ENCODE measurements around the gene SARS2. TPM values are rescaled to one million over a fixed set of nuclear protein-coding genes. Genes with fewer than 3 reads are reported as not detected.

SARS2 gene, protein sequence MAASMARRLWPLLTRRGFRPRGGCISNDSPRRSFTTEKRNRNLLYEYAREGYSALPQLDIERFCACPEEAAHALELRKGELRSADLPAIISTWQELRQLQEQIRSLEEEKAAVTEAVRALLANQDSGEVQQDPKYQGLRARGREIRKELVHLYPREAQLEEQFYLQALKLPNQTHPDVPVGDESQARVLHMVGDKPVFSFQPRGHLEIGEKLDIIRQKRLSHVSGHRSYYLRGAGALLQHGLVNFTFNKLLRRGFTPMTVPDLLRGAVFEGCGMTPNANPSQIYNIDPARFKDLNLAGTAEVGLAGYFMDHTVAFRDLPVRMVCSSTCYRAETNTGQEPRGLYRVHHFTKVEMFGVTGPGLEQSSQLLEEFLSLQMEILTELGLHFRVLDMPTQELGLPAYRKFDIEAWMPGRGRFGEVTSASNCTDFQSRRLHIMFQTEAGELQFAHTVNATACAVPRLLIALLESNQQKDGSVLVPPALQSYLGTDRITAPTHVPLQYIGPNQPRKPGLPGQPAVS
- 10.6 and 11.2 TPM in 2 replicates for total RNA-seq

DNA sequence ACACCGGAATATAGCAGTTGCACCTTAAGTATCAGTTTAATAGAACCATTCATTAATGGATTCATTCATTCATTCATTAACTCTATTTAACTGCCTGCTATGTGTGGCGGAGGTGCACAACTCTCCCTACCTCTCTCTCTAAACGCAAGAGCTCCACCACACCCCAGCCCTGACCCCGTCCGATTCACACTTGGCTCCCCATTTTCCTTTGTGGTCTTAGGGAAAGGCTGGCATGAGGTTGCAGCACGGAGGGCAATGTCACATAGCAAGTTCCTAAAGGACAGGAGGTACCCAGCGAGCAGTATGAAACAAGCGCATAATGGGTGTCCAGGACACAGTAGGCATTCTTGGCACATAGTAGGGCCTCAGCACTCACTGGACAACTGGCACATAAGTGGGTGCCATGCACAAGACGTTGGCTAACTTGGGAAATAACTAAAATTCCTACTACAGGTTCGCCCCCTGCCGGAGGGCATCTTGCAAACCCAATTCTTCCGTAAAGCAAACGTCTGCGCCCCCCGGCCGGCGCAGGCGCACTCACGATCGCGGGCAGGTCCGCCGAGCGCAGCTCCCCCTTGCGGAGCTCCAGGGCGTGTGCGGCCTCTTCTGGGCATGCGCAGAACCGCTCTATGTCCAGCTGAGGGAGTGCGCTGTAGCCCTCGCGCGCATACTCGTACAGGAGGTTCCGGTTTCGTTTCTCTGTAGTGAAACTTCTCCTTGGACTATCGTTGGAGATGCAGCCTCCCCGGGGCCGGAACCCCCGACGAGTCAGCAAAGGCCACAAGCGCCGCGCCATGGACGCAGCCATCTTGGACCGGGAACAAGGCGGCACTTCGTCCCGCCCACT, at the start of gene SARS2:
Gene SARS2 (minus strand): TSS at position 835 of the 847 bp plus-strand sequence. CDS start 27 bp downstream, at position 808.

DNA sequence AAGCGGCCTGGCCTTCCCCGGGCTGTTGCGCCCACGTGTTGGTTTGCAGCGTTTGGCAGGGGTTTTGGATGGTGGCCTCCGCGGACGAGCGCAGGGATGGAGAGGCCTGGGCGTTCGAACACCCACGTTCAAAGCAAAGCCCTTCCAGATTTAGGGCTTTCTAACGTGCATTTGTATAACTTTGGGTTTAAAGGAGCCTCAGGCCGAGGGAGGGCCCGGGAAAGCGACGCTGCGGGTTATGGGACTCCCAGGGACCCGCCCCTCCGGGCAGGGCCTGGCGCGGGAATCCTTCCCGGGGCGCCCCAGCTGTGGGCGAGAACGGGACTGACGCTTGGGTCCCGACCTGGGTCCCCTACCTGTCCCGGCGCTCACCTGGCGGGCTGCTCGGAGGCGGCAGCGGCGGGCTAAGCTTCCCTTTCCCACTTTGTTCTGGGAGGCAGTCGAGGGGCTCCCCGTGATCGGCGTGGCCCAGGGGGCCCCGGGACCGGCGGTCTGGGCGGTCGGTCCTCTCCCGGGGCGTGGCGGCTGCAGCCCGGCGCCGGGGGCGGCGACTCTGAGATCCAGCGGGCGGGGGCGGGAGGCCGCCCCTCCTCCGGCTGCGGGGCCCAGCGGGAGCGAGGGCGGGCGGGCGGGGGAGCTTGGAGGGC, 44.8 kb upstream of the SARS2 start, which contains the start of gene FBXO17:
Gene FBXO17 (minus strand): TSS at position 529 of the 647 bp plus-strand sequence. CDS start 25,423 bp downstream, outside the sequence.

DNA sequence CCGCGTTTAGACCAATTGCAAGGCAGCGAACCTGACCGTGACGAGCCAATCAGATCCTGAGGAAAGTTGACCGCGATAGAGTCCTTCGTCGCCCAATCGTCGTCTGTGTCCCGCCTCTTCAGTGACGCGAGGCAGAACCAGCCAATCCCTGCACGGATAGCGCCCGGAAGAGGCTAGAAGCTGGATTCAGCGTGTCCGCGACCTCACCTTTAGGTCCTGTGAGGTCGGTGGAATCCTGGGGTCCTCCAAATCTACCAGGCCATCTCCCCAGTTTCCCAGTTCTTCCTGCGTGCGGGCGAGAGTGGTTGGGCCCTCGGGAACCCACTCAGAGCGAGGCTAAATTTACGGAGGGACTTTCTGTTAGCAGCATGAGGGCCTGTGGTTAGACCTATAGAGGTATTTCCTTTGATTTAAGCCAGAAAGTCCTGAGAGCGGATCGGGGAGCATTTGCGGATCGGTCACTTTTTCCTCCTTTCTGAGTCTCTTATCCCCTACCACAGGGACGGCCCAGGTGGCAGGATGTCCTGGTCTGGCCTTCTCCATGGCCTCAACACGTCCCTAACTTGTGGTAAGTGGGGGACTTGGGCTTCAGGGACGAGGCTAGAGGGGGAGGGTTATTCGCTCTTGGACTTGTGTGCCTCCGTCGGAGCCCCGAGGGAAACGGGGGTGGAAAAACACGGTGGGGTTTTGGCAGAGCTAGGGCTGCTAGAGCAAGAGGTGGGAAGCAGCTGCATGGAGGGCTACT, 385 bp upstream of the SARS2 start, which contains the start of gene MRPS12:
Gene MRPS12 (plus strand): TSS at position 169 of the 745 bp plus-strand sequence. CDS start 351 bp downstream, at position 520.

DNA sequence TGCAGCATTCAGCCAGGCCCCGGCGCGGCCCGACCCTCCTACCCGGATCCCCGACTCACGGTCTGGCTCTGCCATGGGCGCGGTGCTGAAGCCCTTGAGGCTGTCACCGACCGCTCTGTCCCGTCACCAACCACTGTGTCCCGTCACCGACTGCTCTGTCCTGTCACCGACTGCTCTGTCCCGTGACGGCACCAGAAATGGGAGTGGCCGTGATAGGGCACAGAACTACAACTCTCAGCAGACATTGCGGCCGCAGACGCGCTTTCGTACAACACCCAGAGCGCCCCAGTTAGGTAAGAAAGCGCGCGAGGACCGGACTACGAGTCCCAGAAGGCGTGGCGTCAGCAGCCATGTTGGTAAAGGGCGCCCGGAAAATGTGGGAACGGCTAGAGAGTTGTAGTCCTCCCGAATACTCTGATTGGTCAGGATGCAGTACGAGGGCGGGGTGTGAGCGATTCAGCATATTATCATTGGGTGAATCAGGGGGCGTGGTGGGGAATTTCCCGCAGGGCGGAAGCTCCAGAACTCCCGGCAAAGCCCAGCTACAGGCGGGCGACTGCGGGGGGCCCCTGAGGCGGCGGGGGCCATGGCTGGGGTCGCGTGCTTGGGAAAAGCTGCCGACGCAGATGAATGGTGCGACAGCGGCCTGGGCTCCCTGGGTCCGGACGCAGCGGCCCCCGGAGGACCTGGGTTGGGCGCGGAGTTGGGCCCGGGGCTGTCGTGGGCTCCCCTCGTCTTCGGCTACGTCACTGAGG, 30.9 kb downstream of the SARS2 start, which contains the start of the genes NFKBIB and SIRT2:
Gene NFKBIB (plus strand): TSS at position 523 of the 755 bp plus-strand sequence. CDS start 64 bp downstream, at position 587.
Gene SIRT2 (minus strand): TSS at position 172 of the 755 bp plus-strand sequence. CDS start 97 bp downstream, at position 75.

DNA sequence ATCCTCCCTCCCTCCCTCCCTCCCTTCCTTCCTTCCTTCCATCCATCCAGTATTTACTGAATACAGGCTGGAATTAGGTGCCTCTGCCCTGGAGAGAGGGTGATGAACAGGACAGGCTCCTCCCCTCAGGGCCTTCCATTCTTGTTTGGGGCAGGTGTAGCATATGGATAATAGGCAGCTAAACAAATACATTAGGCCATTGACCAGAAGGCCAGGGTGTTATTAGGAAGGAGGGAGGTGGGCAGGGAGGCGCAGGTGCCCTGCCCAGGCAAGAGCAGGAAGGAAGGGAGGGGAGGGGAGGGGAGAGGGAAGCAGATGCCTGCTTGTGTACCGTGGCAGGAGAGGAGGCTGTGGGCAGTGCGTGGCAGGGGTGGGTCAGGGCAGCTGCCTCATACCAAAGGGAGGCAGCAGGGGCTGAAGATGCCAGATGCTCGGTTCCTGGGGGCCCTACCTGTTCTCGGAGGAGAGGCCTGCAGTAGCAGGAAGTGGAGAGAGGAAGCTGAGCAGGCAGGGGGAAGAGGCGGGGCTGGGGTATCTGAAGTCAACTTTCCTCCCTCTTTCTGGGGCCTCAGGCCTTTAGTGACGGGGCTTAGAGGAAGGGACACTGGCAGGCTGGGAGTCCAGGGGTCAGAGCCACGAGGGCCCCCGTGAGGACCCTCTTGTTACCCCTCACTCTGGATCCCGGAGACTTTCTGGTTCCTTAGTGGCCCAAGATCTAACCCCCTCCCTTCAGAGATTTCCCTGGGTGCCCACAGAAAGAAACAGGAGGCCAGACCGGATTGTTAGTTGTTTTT, 52.6 kb downstream of the SARS2 start, which contains the start of gene RINL:
Gene RINL (minus strand): TSS at position 495 of the 794 bp plus-strand sequence. CDS start 1,533 bp downstream, outside the sequence.

Other genes with a start within 250 kb of the SARS2 start
- gene CAPN12, start 186.3 kb downstream of the SARS2 start, total RNA-seq, result 0.16 and 0.26 TPM in 2 replicates
- not detected in 2 replicates for gene LGALS7, start 157.2 kb downstream of the SARS2 start, total RNA-seq
- gene LGALS7B, start 141.6 kb downstream of the SARS2 start, total RNA-seq, result 0.95 and 1.9 TPM in 2 replicates
- 0.09 TPM in 1 of 2 replicates, not detected in the other for gene LGALS4, start 117.8 kb downstream of the SARS2 start, total RNA-seq
- gene ECH1, start 99.0 kb downstream of the SARS2 start, total RNA-seq, result 17.5 and 37.0 TPM in 2 replicates
- gene HNRNPL, start 80.8 kb downstream of the SARS2 start, total RNA-seq, result 117 and 176 TPM in 2 replicates
- 1.7 and 2.3 TPM in 2 replicates for gene RINL, start 52.5 kb downstream of the SARS2 start, total RNA-seq
- gene SIRT2, start 31.1 kb downstream of the SARS2 start, total RNA-seq, result 66.5 and 68.5 TPM in 2 replicates
- gene NFKBIB, start 30.8 kb downstream of the SARS2 start, total RNA-seq, result 5.9 and 7.4 TPM in 2 replicates
- not detected in 2 replicates for gene CCER2, start 18.6 kb downstream of the SARS2 start, total RNA-seq
- gene MRPS12, start 181 bp upstream of the SARS2 start, total RNA-seq, result 19.8 and 29.9 TPM in 2 replicates
- gene FBXO17, start 45.0 kb upstream of the SARS2 start, total RNA-seq, result 23.0 and 27.2 TPM in 2 replicates
- 1.9 and 4.5 TPM in 2 replicates for gene FBXO27, start 101.8 kb upstream of the SARS2 start, total RNA-seq
- gene ACP7, start 153.6 kb upstream of the SARS2 start, total RNA-seq, result 0.16 and 0.17 TPM in 2 replicates
- 5.2 and 6.2 TPM in 2 replicates for gene PAK4, start 195.0 kb upstream of the SARS2 start, total RNA-seq